K562 (cell line): Measurements from ENCODE around the gene FTH1. TPM values are rescaled to one million over a fixed set of nuclear protein-coding genes. Genes with fewer than 3 reads are reported as not detected.

Experiments used
- ATF7 ChIP-seq: fragments of 450-650 bp; IDR thresholded peaks from 2 replicates; pipeline ENCODE4 v1.7.1; 2014; ENCODE audit warnings: mild to moderate bottlenecking, moderate library complexity
- CTCF ChIP-seq, 3 experiments: IDR thresholded peaks in 2 of 3; conservative IDR thresholded peaks in 1 of 3; 2 replicates each; pipeline ENCODE4 v1.5.1; 2011 to 2012; ENCODE audit warnings: low read length in 3 of 3, mild to moderate bottlenecking in 3 of 3, control low read depth in 2 of 3, improper control_type of control experiment in 1 of 3, inconsistent platforms in 1 of 3, low read depth in 1 of 3, mixed read lengths in 1 of 3, moderate library complexity in 1 of 3; ENCODE audit not compliant: insufficient read depth in 2 of 3
- FOXA3 ChIP-seq, 2 experiments: fragments of 450-650 bp in 1 of 2; sonication (generic) in 1 of 2; formaldehyde crosslinking; IDR thresholded peaks in 1 of 2; conservative IDR thresholded peaks in 1 of 2; 2 replicates each; pipeline versions ENCODE4 v1.4.0 to v1.8.0; 2020 to 2022; ENCODE audit warnings: mild to moderate bottlenecking in 2 of 2, missing genetic modification reagents in 1 of 2
- MAFK ChIP-seq: IDR thresholded peaks from 2 replicates; pipeline ENCODE4 v1.6.1; 2011; ENCODE audit warnings: low read length, improper control_type of control experiment
- MECOM ChIP-seq: fragments of 250-450 bp; sonication (Bioruptor Pico); IDR thresholded peaks from 2 replicates; pipeline ENCODE4 v1.8.0; 2022; ENCODE audit warnings: inconsistent platforms
- MYC ChIP-seq, 2 experiments: fragments of 250-450 bp in 1 of 2; sonication (Bioruptor Pico) in 1 of 2; IDR thresholded peaks; 2 replicates each; pipeline versions ENCODE4 v1.5.1 to v1.6.1; 2012 to 2021; ENCODE audit warnings: low read depth in 2 of 2, borderline replicate concordance in 1 of 2, improper control_type of control experiment in 1 of 2, low read length in 1 of 2, mild to moderate bottlenecking in 1 of 2, moderate library complexity in 1 of 2
- RB1 ChIP-seq: fragments of 450-650 bp; IDR thresholded peaks from 2 replicates; pipeline ENCODE4 v1.6.1; 2017; ENCODE audit warnings: low read depth, mild to moderate bottlenecking
- RUNX1 ChIP-seq: sonication (generic); IDR thresholded peaks from 2 replicates; pipeline ENCODE4 v1.6.1; 2016; ENCODE audit warnings: antibody characterized with exemption, low read depth
- SLC30A9 ChIP-seq: fragments of 250-450 bp; sonication (Bioruptor Pico); IDR thresholded peaks from 2 replicates; pipeline ENCODE4 v1.8.0; 2022; ENCODE audit warnings: mild to moderate bottlenecking, moderate library complexity
- SOX6 ChIP-seq: fragments of 450-650 bp; IDR thresholded peaks from 2 replicates; pipeline ENCODE4 v1.6.1; 2014; ENCODE audit warnings: mild to moderate bottlenecking
- polyA plus RNA-seq, 8 experiments: library from polyadenylated mRNA; depleted of rRNA in 4 of 8; stranded (reverse) in 5 of 8; unstranded in 3 of 8; fragments of >200 nt; fragmentation: Nextera tagmentation in 2 of 8; fragmentation: Illumina TruSeq in 1 of 8; extraction: Ambion mirVana in 2 of 8; extraction: Trizol in 1 of 8; gene quantifications; 2 replicates each; pipeline versions ENCODE4 v1.2.1 to v1.2.3, GENCODE V29; 2011 to 2014; ENCODE audit warnings: inconsistent platforms in 1 of 8, missing spikeins in 1 of 8
- total RNA-seq, 7 experiments: library from RNA; depleted of rRNA in 6 of 7; stranded (reverse); fragments of >200 nt in 6 of 7; fragmentation: Illumina TruSeq in 2 of 7; extraction: Trizol in 2 of 7; gene quantifications; 2 replicates each; pipeline versions ENCODE4 v1.2.1 to v1.2.3, GENCODE V29; 2011 to 2021; ENCODE audit warnings: low replicate concordance in 1 of 7

FTH1 gene
- total and polyA plus RNA-seq, 9 of the 15 experiments (the other 6 are each of a cell fraction or from before 2014, with no cell fraction given): 370 to 3,146 (median 802) TPM

GRCh38 chr11:61947486-61948210, 19.8 kb downstream of the FTH1 start (continued):
- TF ChIP-seq SLC30A9 (CRISPR knock-in tag) (no peak), CTCF (IDR thresholded peaks at IDR 0.05 in 2 of 3, conservative IDR thresholded peaks at IDR 0.05 in 1 of 3; ENCODE audit: insufficient read depth in 2 of 3, low read depth in 1 of 3, low read length in 3 of 3) (peak; percentile 98 to 99 (median 98)), RB1 (peak; percentile 83), FOXA3 (CRISPR knock-in tag; conservative IDR thresholded peaks at IDR 0.05 in 1 of 2, IDR thresholded peaks at IDR 0.05 in 1 of 2) (no peak), MECOM (CRISPR knock-in tag) (0 out of 2 replicates have a peak, but pooled peaks have one; percentile 38), RUNX1 (0 out of 2 replicates have a peak, but pooled peaks have one; percentile 45), ATF7 (0 out of 2 replicates have a peak, but pooled peaks have one; percentile 39), MAFK (no peak), MYC (IDR thresholded peaks at IDR 0.05; ENCODE audit: low read depth, low read length) (0 out of 2 replicates have a peak, but pooled peaks have one; percentile 34), MYC (CRISPR knock-in tag; IDR thresholded peaks at IDR 0.05; ENCODE audit: borderline replicate concordance, low read depth) (no peak), SOX6 (peak; percentile 30; the same call in 1 of the 2 replicates)
